Activated CD4-positive, alpha-beta T cell treated with anti-CD3 and anti-CD28 coated beads, Interleukin-2, amount 50 U/mL, for 16 hours (primary cell): ENCODE data around the gene TERB1.

ENCODE experiments used
- DNase-seq: peaks from one replicate; pipeline ENCODE4 v3.0.0-alpha.2; 2020

Gene TERB1

DNA sequence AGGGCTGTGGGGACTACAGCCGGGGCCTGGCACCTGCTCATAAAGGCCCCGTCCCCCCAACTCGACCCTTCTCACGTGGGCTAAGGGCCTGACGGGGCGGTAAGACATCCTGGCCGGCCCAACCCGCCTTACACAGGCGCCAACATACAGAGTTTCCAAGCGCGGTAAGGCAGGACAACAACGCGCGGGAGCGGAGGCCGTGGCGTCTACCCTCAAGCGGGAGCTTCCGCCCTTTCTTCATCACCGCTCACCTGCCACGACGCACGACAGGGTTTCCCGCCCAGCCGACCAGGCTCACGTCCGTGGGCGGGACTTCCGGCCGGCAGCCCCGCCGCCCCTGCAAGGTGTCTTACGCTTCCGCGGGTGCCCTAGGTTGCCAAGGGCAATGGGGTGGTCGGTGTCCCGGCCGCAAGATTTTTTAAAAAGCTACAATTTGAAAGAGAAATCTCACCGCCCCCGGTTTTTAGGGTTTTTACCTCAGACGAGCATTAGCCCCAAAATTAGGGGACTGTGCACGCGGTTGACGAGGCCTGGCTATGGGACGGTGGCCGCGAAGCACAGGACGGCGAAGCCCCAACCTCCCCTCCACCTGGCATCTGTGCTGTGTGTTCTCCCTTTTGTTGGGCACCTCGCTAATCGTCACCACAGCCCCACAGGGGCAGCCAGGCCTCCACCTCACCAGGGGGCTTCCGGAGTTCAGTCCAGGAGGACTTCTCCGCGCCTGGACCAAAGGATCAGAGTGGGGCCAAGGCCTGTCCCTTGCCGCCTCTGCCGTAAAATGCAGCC lies at the start of gene TERB1:
TSS of gene TERB1 (minus strand) at position 265 of the 786 bp plus-strand sequence. CDS start 4,786 bp downstream, outside the sequence.
- no peak for DNase-seq

GRCh38 chr16:66850115-66850815 lies 48.9 kb upstream of the TERB1 start:
- DNase-seq: no peak

DNA sequence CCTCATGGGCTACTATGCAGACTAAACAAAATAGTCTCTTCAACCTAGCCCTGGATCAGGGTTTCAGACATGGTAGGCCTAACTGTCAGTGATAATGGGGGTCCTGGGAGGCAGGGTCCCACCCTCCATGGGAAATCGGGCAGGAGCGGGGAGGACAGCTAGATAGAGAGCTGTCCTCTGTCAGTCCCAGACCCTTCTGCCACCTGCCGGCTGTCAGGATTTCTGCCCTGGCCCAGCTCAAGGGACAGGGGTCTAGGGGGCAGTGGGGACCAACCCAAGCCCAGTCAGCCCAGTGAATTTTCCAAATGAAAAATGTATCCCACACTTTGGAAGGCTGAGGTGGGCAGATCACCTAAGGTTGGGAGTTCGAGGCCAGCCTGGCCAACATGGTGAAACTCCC lies 48.2 kb upstream of the TERB1 start:
- no peak for DNase-seq

GRCh38 chr16:66849021-66849420 lies 47.6 kb upstream of the TERB1 start:
- no peak for DNase-seq

DNA sequence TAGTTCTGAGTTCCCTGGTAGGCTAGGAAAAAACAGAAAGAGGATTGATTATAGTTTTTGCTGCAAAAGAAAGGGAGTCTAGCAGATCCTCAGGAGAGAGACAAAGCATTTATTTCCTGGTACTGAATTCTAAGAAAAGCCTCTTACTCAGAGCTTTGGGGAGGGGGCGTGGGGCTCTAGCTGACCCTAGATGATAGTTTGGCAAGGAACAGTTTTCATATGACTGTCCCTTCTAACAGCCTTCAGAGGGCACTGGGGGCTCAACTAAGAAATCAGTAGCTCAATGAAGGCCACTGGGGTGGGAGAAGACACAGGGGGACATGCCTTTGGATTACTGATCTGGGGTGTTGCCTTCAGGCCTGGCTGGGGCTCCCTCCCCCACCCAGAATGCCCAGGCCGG lies 46.8 kb upstream of the TERB1 start:
- DNase-seq: no peak

DNA sequence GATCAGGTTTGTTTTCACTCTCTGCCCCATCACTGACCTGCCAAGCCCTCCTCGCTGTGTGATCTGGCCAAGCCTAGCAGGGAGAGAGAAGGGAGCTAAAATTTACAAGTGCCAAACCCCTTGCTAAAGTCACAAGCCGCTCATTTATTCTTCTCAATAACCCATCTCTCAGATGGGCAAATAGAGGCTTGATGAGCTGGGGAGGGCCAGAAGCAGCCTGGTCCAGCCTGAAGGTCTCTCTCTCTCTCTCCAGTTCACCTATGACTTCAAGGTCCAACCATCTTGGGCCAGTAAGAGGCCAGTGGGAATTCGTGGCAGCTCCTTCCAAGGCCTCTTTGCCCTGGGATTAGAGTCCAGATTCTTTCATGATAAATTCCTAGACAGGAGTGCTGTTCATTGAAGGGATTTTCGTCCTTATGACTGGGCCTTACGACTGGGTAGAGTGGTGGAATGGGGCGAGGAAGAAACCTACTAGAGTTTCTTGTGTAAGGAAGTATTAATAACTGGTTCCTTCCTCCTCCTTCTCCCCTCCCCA lies 46.2 kb upstream of the TERB1 start:
- no peak for DNase-seq

DNA sequence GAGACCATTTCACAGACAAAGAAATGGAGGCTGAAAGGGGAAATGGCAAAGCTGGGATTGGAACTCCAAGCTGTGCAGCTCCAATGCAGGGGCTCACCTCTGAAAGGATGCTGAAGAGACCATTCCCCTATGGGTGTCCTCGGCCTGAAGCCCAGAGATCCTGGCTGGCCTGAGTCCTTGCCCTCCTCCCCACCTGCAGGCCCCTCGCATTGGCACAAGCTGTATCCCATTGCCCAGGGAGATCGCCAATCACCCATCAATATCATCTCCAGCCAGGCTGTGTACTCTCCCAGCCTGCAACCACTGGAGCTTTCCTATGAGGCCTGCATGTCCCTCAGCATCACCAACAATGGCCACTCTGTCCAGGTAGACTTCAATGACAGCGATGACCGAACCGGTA lies 45.4 kb upstream of the TERB1 start:
- no peak for DNase-seq

- DNase-seq: no peak
Observed at GRCh38 chr16:66846266-66846665, 44.9 kb upstream of the TERB1 start.

DNA sequence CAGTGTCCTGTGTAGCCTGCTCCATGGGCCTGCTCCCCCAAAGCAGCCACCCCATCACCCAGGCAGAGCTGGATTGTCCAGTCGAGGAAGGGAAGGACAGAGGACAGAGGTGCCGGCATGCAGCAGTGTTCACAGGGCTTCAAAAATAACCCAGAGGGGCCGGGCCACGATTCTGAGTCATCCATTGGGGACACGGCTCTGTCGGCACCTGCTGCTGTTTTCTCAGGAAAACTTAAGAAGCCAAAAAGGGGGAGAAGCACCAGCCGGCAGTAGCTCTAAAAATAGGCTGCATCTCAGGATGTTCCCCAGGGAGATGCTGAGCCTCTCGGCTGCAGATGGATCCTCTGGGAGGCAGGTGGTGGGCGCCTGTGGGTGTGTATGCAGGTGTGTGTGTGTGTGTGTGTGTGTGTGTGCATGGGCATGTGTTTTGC lies 44.4 kb upstream of the TERB1 start:
- no peak for DNase-seq

DNA sequence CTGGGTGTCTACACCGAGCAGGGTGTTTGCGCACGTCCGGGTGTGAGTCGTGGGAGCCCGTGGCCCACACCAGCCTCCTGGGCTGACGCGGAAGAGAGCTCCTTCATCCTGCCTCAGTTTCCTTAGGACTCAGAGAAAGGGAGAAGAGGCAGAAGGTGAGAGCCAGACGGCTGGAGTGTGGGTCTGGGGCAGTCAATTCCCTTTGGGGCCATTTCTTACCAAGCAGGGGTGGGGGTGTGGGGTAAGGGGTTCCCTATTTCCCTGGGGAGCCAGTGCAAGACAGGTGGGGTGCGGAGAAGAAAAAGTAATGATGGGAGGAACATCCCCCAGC lies 43.7 kb upstream of the TERB1 start:
- DNase-seq: no peak

DNA sequence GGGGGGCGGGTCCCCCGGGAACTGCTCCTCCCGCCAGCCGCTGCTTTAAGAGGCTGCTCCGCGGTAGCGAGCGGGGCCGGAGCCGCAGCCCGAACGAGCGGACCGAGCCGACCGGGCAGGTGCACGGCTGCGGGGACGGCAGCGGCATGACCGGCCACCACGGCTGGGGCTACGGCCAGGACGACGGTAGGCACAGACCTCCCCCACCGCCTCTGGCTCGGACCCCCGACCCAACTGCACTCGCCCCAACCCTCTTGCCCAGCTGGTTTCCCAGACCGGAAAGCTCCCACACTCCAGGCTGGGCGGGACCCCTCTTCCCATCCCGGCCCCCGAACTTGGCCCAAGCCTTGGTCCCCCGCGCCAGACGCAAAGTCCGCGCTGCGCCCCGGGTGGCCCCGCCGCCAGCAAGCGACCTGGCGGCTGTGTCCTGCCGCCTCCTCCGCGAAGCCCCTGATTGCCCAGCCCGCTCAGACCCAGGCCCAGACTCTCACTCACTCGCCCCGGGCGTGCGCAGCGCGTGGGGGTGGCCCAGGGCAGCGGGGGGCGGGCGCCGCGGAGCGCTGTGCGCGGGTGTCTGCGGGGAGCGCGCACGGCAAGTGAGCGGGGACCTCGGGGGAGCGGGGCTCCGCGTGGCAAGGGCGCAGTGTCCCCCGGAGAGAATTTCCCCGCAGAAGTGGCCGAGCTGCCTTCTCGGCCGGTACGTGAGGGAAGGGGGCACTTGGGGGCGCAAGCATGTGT lies 43.1 kb upstream of the TERB1 start, which contains the start of gene CA7:
TSS of gene CA7 (plus strand) at position 73 of the 738 bp plus-strand sequence. CDS start at position 147, 74 bp downstream.
- DNase-seq: no peak

GRCh38 chr16:66844009-66844341 lies 42.6 kb upstream of the TERB1 start:
- DNase-seq: no peak

GRCh38 chr16:66843191-66843590 lies 41.8 kb upstream of the TERB1 start:
- DNase-seq: no peak

GRCh38 chr16:66842765-66843164 lies 41.4 kb upstream of the TERB1 start:
- DNase-seq: no peak

GRCh38 chr16:66841366-66841765 lies 40.0 kb upstream of the TERB1 start:
- no peak for DNase-seq

DNA sequence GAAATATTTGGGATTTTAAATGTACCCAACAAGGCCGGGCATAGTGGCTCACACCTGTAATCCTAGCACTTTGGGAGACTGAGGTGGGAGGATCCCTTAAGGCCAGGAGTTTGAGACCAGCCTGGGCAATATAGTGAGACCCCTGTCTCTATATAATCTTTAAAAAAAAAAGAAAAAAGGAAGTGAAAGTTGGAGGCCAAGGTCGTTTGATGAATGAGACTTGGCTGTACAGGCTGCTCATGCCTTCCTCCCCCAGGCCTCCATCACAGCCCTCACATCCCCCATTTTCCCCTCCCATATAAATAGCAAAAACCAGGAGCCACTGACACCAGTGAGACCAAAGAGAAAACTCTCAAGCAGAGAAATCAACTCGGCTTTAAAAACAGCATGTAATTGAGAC lies 39.5 kb upstream of the TERB1 start:
- DNase-seq: no peak

GRCh38 chr16:66834746-66835145 lies 33.4 kb upstream of the TERB1 start:
- DNase-seq: no peak

DNA sequence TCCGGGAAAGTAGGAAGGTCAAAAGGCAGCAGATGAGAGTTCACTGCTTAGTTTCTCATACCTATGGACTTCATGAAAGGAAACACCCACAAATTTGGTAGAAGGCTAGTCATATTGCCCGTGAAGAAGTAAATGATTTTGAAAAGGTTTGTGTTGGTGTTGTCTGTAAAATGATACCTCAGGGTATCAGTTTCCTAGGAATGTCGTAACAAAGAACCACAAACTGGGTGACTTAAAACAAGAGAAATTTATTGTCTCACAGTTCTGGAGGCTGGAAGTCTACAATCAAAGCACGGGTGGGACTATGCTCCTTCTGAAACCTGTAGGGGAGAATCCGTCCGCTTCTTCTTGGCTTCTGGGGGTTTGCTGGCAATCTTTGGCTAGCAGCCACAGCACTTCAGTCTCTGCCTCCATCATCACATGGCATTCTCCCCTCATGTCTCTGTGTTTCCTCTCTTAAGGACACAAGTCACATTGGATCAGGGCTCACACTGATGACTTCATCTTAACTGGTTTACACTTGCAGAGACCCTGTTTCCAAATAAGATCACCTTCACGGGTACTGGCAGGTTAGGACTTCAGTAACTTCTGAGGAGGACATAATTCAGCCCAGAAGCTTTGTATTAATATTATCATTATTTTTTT lies 31.4 kb upstream of the TERB1 start:
- no peak for DNase-seq

DNA sequence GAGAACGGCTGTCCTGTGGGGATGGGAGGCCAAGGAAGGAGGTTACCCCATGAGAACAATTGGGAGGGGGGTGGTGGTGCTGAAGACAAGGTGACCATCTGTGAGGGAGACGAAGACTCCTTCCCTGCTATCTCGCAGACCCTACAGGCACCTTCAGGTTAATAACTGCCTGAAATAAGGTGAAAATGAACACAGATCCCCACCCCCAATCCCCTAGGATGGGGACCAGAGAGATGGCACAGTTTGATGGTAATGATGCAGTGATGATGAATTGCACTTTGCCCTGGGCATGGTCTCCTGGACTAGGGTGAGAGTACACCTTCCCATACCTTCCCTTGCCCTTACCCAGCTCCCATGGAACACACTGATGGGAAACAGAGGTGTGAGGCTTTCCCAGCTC lies 30.8 kb upstream of the TERB1 start:
- no peak for DNase-seq

- DNase-seq: peak; percentile 90
Observed at GRCh38 chr16:66830422-66831404, 29.3 kb upstream of the TERB1 start, which contains the start of gene NAE1. TSS of gene NAE1 (minus strand) at chr16:66830976. CDS start at chr16:66830899, 77 bp downstream.

DNA sequence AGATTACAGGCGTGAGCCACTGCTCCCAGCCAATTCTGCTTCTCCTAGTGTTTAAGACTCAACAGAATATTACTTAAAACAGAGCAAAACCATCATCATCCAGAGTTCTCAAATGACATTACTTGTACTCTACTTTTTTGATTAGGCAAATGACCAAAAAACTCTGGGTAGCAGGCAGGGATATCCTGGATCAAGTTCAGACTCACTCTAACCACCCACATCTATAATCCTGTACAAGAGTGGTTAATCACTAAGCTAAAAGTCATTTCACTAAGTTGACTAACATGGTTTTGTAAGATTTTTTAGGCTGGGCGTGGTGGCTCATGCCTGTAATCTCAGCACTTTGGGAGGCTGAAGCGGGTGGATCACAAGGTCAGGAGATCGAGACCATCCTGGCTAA lies 22.6 kb upstream of the TERB1 start:
- DNase-seq: no peak

DNA sequence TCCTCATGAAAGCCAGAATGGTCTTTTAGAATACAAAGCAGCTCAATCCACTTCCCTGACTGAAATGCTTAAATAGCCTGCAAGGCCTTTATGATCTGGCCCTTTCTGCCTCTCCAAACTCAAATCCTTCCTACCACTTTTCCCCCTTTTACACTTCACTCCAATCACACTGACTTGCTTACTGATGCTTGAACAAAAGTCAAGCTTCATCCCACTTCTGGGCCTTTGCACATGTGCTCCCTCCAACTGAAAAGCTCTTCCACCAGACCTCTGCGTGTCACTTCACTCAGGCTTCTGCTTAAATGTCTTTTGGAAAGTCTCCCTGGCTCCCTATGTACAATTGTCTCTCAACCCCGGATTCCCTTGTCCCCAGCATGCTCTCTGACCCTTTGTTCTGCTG lies 13.3 kb upstream of the TERB1 start:
- no peak for DNase-seq
